Measurements from ENCODE around the gene MARK1. TPM values are rescaled to one million over a fixed set of nuclear protein-coding genes. Genes with fewer than 3 reads are reported as not detected.

The MARK1 gene
- total RNA-seq, 4 donors from 2014 or later, result 4.3 to 6.8 (median 5.4) TPM

- WGBS, 2 donors (ENCODE audit: low coverage in 1 of 2), result 95 to 100% methylated on average over 1 of the region's 1 CpG
- H3K9me3 ChIP-seq, result no peaks in the 10 kb centered on the region
- no peak for DNase-seq
- no peak overlapping the region for H3K27ac ChIP-seq
- intact Hi-C loops (cut with DNase I; ENCODE audit: low total_unique reads), result no loop called here
- TF ChIP-seq EP300 (IDR thresholded peaks at IDR 0.05; ENCODE audit: low read depth) (no peak), POLR2AphosphoS5 (IDR thresholded peaks at IDR 0.05) (no peak), POLR2A (IDR thresholded peaks at IDR 0.05) (no peak)
- TF ChIP-seq, protein P1, sequence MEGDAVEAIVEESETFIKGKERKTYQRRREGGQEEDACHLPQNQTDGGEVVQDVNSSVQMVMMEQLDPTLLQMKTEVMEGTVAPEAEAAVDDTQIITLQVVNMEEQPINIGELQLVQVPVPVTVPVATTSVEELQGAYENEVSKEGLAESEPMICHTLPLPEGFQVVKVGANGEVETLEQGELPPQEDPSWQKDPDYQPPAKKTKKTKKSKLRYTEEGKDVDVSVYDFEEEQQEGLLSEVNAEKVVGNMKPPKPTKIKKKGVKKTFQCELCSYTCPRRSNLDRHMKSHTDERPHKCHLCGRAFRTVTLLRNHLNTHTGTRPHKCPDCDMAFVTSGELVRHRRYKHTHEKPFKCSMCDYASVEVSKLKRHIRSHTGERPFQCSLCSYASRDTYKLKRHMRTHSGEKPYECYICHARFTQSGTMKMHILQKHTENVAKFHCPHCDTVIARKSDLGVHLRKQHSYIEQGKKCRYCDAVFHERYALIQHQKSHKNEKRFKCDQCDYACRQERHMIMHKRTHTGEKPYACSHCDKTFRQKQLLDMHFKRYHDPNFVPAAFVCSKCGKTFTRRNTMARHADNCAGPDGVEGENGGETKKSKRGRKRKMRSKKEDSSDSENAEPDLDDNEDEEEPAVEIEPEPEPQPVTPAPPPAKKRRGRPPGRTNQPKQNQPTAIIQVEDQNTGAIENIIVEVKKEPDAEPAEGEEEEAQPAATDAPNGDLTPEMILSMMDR (IDR thresholded peaks at IDR 0.05), result no peak
- H3K36me3 ChIP-seq, result no peaks in the 10 kb centered on the region
- in situ Hi-C loops (cut with MboI; ENCODE audit: low pct_ligation_motif_present in 1 of 4, low pct_unique_long_range_greater_than_20kb in 1 of 4, low sequenced_read_pairs in 3 of 4), result no loop called here
- no peaks in the 10 kb centered on the region for H3K4me1 ChIP-seq
- H3K4me3 ChIP-seq, result no peak overlapping the region
- peaks cover 4% of the 10 kb centered on the region for H3K27me3 ChIP-seq
Observed at GRCh38 chr1:220673921-220674320, 146.0 kb downstream of the MARK1 start.

DNA sequence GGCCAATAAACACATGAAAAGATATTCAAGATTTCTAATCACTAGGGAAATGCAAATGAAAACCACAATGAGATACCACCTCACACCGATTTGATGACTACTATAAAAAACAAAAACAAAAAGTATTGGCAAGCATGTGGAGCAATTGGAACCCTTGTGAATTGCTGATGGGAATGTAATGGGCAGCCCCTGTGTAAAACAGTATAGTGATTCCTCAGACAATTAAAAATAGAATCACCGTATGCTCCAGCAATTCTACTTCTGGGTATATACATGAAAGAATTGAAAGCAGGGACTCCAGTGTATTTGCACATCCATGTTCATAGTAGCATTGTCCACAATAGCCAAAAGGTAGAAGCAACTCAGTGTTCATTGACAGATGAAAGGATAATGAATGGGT lies 149.3 kb downstream of the MARK1 start:
- no peak overlapping the region for H3K27ac ChIP-seq
- no peaks in the 10 kb centered on the region for H3K36me3 ChIP-seq
- H3K9me3 ChIP-seq, result no peaks in the 10 kb centered on the region
- H3K27me3 ChIP-seq, result peaks cover 4% of the 10 kb centered on the region
- H3K4me3 ChIP-seq, result no peak overlapping the region
- WGBS, 2 donors (ENCODE audit: low coverage in 1 of 2), result 69 to 75% methylated on average over 2 of the region's 2 CpGs
- in situ Hi-C loops (cut with MboI; ENCODE audit: low pct_ligation_motif_present in 1 of 4, low pct_unique_long_range_greater_than_20kb in 1 of 4, low sequenced_read_pairs in 3 of 4) (loop anchor here in 1 of 4 donors (25.0 kb wide), 1 partner anchor 110 kb away; the partner anchor contains the start of gene MTARC1), intact Hi-C loops (cut with DNase I; ENCODE audit: low total_unique reads) (no loop called here)
- TF ChIP-seq EP300 (IDR thresholded peaks at IDR 0.05; ENCODE audit: low read depth) (no peak), POLR2AphosphoS5 (IDR thresholded peaks at IDR 0.05) (no peak), POLR2A (IDR thresholded peaks at IDR 0.05) (no peak)
- TF ChIP-seq, protein P1 (IDR thresholded peaks at IDR 0.05), result no peak
- peaks cover 0 to 4% (median 0%) of the 10 kb centered on the region in 4 donors for H3K4me1 ChIP-seq
- DNase-seq, result no peak

DNA sequence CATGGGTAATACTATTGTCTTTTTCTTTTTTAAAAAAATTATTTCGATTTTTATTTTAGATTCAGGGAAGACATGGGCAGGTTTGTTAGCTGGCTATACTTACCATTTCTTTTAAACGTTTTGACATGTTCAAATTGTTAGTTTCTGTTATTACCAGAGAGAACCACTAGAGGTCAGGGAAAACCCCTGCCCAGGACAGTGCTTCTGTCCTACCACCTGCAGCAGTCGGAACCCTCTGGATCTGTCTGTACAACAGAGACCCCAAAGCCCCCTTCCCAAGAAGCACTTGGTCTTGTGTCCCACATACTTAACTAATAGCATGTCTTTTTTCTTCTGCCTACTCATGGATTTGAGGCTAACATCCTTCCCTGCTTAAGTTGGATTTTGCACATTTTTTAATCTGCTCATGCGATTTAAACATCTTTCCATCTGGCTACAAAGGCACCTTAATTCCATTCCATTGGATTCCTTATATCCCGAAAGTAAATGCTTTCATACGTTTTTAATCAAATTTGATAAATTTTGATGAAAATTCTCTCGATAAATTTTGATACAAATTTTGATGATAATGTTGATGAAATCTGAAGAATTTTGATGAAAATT lies 152.2 kb downstream of the MARK1 start:
- no peak for DNase-seq

GRCh38 chr1:220681220-220681880 lies 153.4 kb downstream of the MARK1 start:
- intact Hi-C loops (cut with DNase I; ENCODE audit: low total_unique reads) (no loop called here), in situ Hi-C loops (cut with MboI; ENCODE audit: low pct_ligation_motif_present in 1 of 4, low pct_unique_long_range_greater_than_20kb in 1 of 4, low sequenced_read_pairs in 3 of 4) (loop anchor here in 3 of 4 donors (10.0 to 25.0 kb wide), 3 partner anchors 53 to 106 kb away; partner anchors contain the start of gene MTARC1 (in 1 of the 3))
- H3K27me3 ChIP-seq, result no peaks in the 10 kb centered on the region
- 40 to 46% methylated on average over 10 of the region's 10 CpGs for WGBS, 2 donors (ENCODE audit: low coverage in 1 of 2)
- H3K4me3 ChIP-seq, result no peak overlapping the region
- H3K9me3 ChIP-seq, result no peaks in the 10 kb centered on the region
- TF ChIP-seq POLR2AphosphoS5 (IDR thresholded peaks at IDR 0.05), result no peak
- DNase-seq, result no peak
- no peak overlapping the region for H3K27ac ChIP-seq
- H3K4me1 ChIP-seq, result peaks cover 0 to 4% (median 0%) of the 10 kb centered on the region in 4 donors
- H3K36me3 ChIP-seq, result no peaks in the 10 kb centered on the region

More for the DNA sequence above, 152.2 kb downstream of the MARK1 start:
- intact Hi-C loops (cut with DNase I; ENCODE audit: low total_unique reads) (no loop called here), in situ Hi-C loops (cut with MboI; ENCODE audit: low pct_ligation_motif_present in 1 of 4, low pct_unique_long_range_greater_than_20kb in 1 of 4, low sequenced_read_pairs in 3 of 4) (loop anchor here in 3 of 4 donors (10.0 to 25.0 kb wide), 3 partner anchors 55 to 107 kb away; partner anchors contain the start of gene MTARC1 (in 1 of the 3))
- Histone ChIP-seq H3K4me3 (no peak overlapping the region), H3K36me3 (no peaks in the 10 kb centered on the region), H3K4me1 (peaks cover 0 to 4% (median 0%) of the 10 kb centered on the region in 4 donors), H3K27ac (no peak overlapping the region), H3K27me3 (no peaks in the 10 kb centered on the region), H3K9me3 (no peaks in the 10 kb centered on the region)
- TF ChIP-seq, protein P1 (IDR thresholded peaks at IDR 0.05), result peak; percentile 65 to 73 (median 71)
- no peak for TF ChIP-seq POLR2AphosphoS5 (IDR thresholded peaks at IDR 0.05)
- WGBS, 2 donors (ENCODE audit: low coverage in 1 of 2), result 28 to 34% methylated on average over 6 to 7 of the region's 7 CpGs
